HepG2 (cell line): ENCODE data around the gene ABHD3. TPM values are rescaled to one million over a fixed set of nuclear protein-coding genes. Genes with fewer than 3 reads are reported as not detected.

Source experiments
- EHMT2 ChIP-seq: fragments of 200-600 bp; sonication (generic); IDR thresholded peaks from 2 replicates; pipeline ENCODE4 v1.7.0; 2017; ENCODE audit warnings: antibody characterized with exemption, low read depth, low read length, borderline replicate concordance
- EZH2 ChIP-seq: conservative IDR thresholded peaks from 2 replicates; pipeline ENCODE4 v1.6.1; 2012; ENCODE audit warnings: mild to moderate bottlenecking, low read depth, low read length, moderate library complexity
- FOXA1 ChIP-seq, 2 experiments: fragments of 450-650 bp in 1 of 2; sonication (generic) in 1 of 2; formaldehyde crosslinking in 1 of 2; IDR thresholded peaks; 2 replicates each; pipeline versions ENCODE4 v1.4.0 to v1.6.1; 2016 to 2020; ENCODE audit warnings: missing genetic modification reagents in 1 of 2
- FOXO4 ChIP-seq: sonication (generic); formaldehyde crosslinking; conservative IDR thresholded peaks from 2 replicates; pipeline ENCODE4 v1.8.1; 2023; ENCODE audit warnings: missing genetic modification reagents
- IRF1 ChIP-seq: sonication (generic); formaldehyde crosslinking; IDR thresholded peaks from 2 replicates; pipeline ENCODE4 v1.4.0; 2020; ENCODE audit warnings: low read depth, mild to moderate bottlenecking, missing genetic modification reagents
- KAT8 ChIP-seq: IDR thresholded peaks from 2 replicates; pipeline ENCODE4 v1.6.1; 2016; ENCODE audit warnings: missing genetic modification reagents, missing compliant biosample characterization
- MZF1 ChIP-seq: sonication (generic); formaldehyde crosslinking; IDR thresholded peaks from 2 replicates; pipeline ENCODE4 v1.8.1; 2023; ENCODE audit warnings: mild to moderate bottlenecking, missing genetic modification reagents, borderline replicate concordance
- NCOA1 ChIP-seq: sonication (generic); formaldehyde crosslinking; IDR thresholded peaks from 2 replicates; pipeline ENCODE4 v1.9.0; 2021; ENCODE audit warnings: missing genetic modification reagents
- NCOA5 ChIP-seq: sonication (generic); formaldehyde crosslinking; IDR thresholded peaks from 2 replicates; pipeline ENCODE4 v1.4.0; 2020; ENCODE audit warnings: missing genetic modification reagents
- NFRKB ChIP-seq: fragments of 450-650 bp; IDR thresholded peaks from 2 replicates; pipeline ENCODE4 v1.6.1; 2017
- NR2F6 ChIP-seq, 2 experiments: IDR thresholded peaks; 2 replicates each; pipeline ENCODE4 v1.6.1; 2016; ENCODE audit warnings: antibody characterized with exemption in 1 of 2, mild to moderate bottlenecking in 1 of 2
- PRMT3 ChIP-seq: sonication (generic); formaldehyde crosslinking; IDR thresholded peaks from 2 replicates; pipeline ENCODE4 v1.8.1; 2022; ENCODE audit warnings: low read depth, mild to moderate bottlenecking, moderate library complexity, missing genetic modification reagents, borderline replicate concordance
- REL ChIP-seq: sonication (generic); formaldehyde crosslinking; conservative IDR thresholded peaks from 2 replicates; pipeline ENCODE4 v1.8.0; 2022; ENCODE audit warnings: mild to moderate bottlenecking, missing genetic modification reagents, moderate library complexity
- SKI ChIP-seq: fragments of 450-650 bp; IDR thresholded peaks from one replicate; pipeline ENCODE4 v1.6.1; 2018; ENCODE audit warnings: mild to moderate bottlenecking; ENCODE audit not compliant: partially characterized antibody
- SMAD3 ChIP-seq: sonication (generic); formaldehyde crosslinking; IDR thresholded peaks from 2 replicates; pipeline ENCODE4 v1.4.0; 2020; ENCODE audit warnings: missing genetic modification reagents
- SOX13 ChIP-seq, 3 experiments: fragments of 450-650 bp in 1 of 3; sonication (generic) in 1 of 3; formaldehyde crosslinking in 1 of 3; IDR thresholded peaks in 2 of 3; conservative IDR thresholded peaks in 1 of 3; 2 replicates each; pipeline versions ENCODE4 v1.5.0 to v1.6.1; 2016 to 2020; ENCODE audit warnings: antibody characterized with exemption in 1 of 3, mild to moderate bottlenecking in 1 of 3, missing compliant biosample characterization in 1 of 3, missing genetic modification reagents in 1 of 3, moderate library complexity in 1 of 3
- TAF15 ChIP-seq: fragments of 200-400 bp; formaldehyde crosslinking; IDR thresholded peaks from one replicate; pipeline ENCODE4 v1.6.1; 2018; ENCODE audit warnings: mild to moderate bottlenecking, low read depth, low read length; ENCODE audit not compliant: poor library complexity, severe bottlenecking
- ZFP36L2 ChIP-seq: sonication (generic); formaldehyde crosslinking; IDR thresholded peaks from 2 replicates; pipeline ENCODE4 v1.4.0; 2020; ENCODE audit warnings: missing genetic modification reagents
- ZFP62 ChIP-seq: sonication (generic); formaldehyde crosslinking; IDR thresholded peaks from 2 replicates; pipeline ENCODE4 v1.4.0; 2020; ENCODE audit warnings: missing genetic modification reagents
- ZNF329 ChIP-seq: sonication (generic); formaldehyde crosslinking; IDR thresholded peaks from 2 replicates; pipeline ENCODE4 v1.9.0; 2021; ENCODE audit warnings: low read depth, mild to moderate bottlenecking, missing genetic modification reagents
- ZNF34 ChIP-seq: sonication (generic); formaldehyde crosslinking; IDR thresholded peaks from 2 replicates; pipeline ENCODE4 v1.4.0; 2020; ENCODE audit warnings: mild to moderate bottlenecking, missing genetic modification reagents, borderline replicate concordance
- ZNF496 ChIP-seq: sonication (generic); formaldehyde crosslinking; IDR thresholded peaks from 2 replicates; pipeline ENCODE4 v1.8.1; 2023; ENCODE audit warnings: mild to moderate bottlenecking, moderate library complexity, missing genetic modification reagents; ENCODE audit not compliant: insufficient replicate concordance
- ZNF547 ChIP-seq: sonication (generic); formaldehyde crosslinking; IDR thresholded peaks from 2 replicates; pipeline ENCODE4 v1.5.1; 2020; ENCODE audit warnings: mild to moderate bottlenecking, missing genetic modification reagents
- ZNF549 ChIP-seq: sonication (generic); formaldehyde crosslinking; IDR thresholded peaks from 2 replicates; pipeline ENCODE4 v1.5.0; 2020; ENCODE audit warnings: missing genetic modification reagents
- ZNF7 ChIP-seq: IDR thresholded peaks from 2 replicates; pipeline ENCODE4 v1.6.1; 2016; ENCODE audit warnings: missing biosample characterization, missing genetic modification reagents
- ZNF792 ChIP-seq: IDR thresholded peaks from 2 replicates; pipeline ENCODE4 v1.6.1; 2016
- ZSCAN12 ChIP-seq: sonication (generic); formaldehyde crosslinking; IDR thresholded peaks from 2 replicates; pipeline ENCODE4 v1.9.0; 2021; ENCODE audit warnings: mild to moderate bottlenecking, missing genetic modification reagents
- polyA plus RNA-seq, 8 experiments: library from polyadenylated mRNA; depleted of rRNA in 3 of 8; stranded (reverse) in 7 of 8; unstranded in 1 of 8; fragments of >200 nt; fragmentation: Illumina TruSeq in 4 of 8; extraction: Trizol in 4 of 8; gene quantifications; 2 replicates each; pipeline versions ENCODE4 v1.2.1 to v1.2.3, GENCODE V29; 2011 to 2016; ENCODE audit warnings: low read depth in 4 of 8, missing spikeins in 1 of 8, mixed read lengths in 1 of 8; ENCODE audit not compliant: insufficient read depth in 1 of 8
- total RNA-seq, 5 experiments: library from RNA; depleted of rRNA; stranded (reverse); fragments of >200 nt; fragmentation: Illumina TruSeq; extraction: Trizol; gene quantifications; 2 replicates each; pipeline ENCODE4 v1.2.3, GENCODE V29; 2016; ENCODE audit warnings: low read depth in 1 of 5

The ABHD3 gene
- total and polyA plus RNA-seq, 2 of the 13 experiments (the other 11 are each of a cell fraction or from before 2014, with no cell fraction given) = 32.1 to 40.2 TPM

- TF ChIP-seq ZNF549 (CRISPR knock-in tag) = peak; percentile 64; the same call in 1 of the 2 replicates
- TF ChIP-seq ZNF329 (CRISPR knock-in tag) = peak; percentile 52; the same call in 1 of the 2 replicates
- no peak for TF ChIP-seq NCOA5 (CRISPR knock-in tag)
- TF ChIP-seq SMAD3 (CRISPR knock-in tag) = peak; percentile 70
- 0 out of 2 replicates have a peak, but pooled peaks have one; percentile 88 for TF ChIP-seq MZF1 (CRISPR knock-in tag)
- no peak; the same call in 1 of the 2 replicates for TF ChIP-seq ZNF7 (CRISPR knock-in tag)
- 0 out of 2 replicates have a peak, but pooled peaks have one; percentile 88 for TF ChIP-seq REL (CRISPR knock-in tag)
- no peak for TF ChIP-seq SKI
- no peak for TF ChIP-seq EHMT2
- TF ChIP-seq NCOA1 (CRISPR knock-in tag) = peak; percentile 77
- 0 out of 2 replicates have a peak, but pooled peaks have one; percentile 84 for TF ChIP-seq FOXO4 (CRISPR knock-in tag)
- no peak for TF ChIP-seq EZH2
- TF ChIP-seq NR2F6 (IDR thresholded peaks at IDR 0.05) = no peak
- TF ChIP-seq NR2F6 (CRISPR knock-in tag; IDR thresholded peaks at IDR 0.05) = peak; percentile 60; the same call in 1 of the 2 replicates
- peak; percentile 73; the same call in 1 of the 2 replicates for TF ChIP-seq ZNF34
- no peak for TF ChIP-seq NFRKB
- no peak for TF ChIP-seq ZFP36L2
- TF ChIP-seq TAF15 = no peak
- no peak for TF ChIP-seq FOXA1 (IDR thresholded peaks at IDR 0.05)
- peak; percentile 48 for TF ChIP-seq FOXA1 (CRISPR knock-in tag; IDR thresholded peaks at IDR 0.05)
- no peak for TF ChIP-seq ZNF496 (CRISPR knock-in tag)
- TF ChIP-seq KAT8 = peak; percentile 99
- no peak for TF ChIP-seq ZFP62 (CRISPR knock-in tag)
- peak; percentile 95 for TF ChIP-seq ZNF547 (CRISPR knock-in tag)
- peak; percentile 95 for TF ChIP-seq ZNF792 (CRISPR knock-in tag)
- TF ChIP-seq PRMT3 (CRISPR knock-in tag) = peak; percentile 96
- TF ChIP-seq IRF1 = 0 out of 2 replicates have a peak, but pooled peaks have one; percentile 33
- 0 out of 2 replicates have a peak, but pooled peaks have one; percentile 91 for TF ChIP-seq ZSCAN12
- no peak; the same call in 1 of the 2 replicates for TF ChIP-seq SOX13 (IDR thresholded peaks at IDR 0.05)
- TF ChIP-seq SOX13 (CRISPR knock-in tag; conservative IDR thresholded peaks at IDR 0.05 in 1 of 2, IDR thresholded peaks at IDR 0.05 in 1 of 2) = peak in 1 of 2 experiments; percentile 78; a peak in 2 of 4 replicates
Observed at GRCh38 chr18:21612125-21613039, 92.2 kb downstream of the ABHD3 start, which contains the start of gene SNRPD1 (continued).
